Mucosa of rectum (tissue), 2 donors: ENCODE data around the gene AP5S1.

Source experiments
- H3K27ac ChIP-seq, 2 donors: one replicate each; pipeline ENCODE4 v1.7.0; 2013; ENCODE audit warnings: inconsistent platforms in 2 of 2, low read depth in 2 of 2, low read length in 2 of 2
- H3K27me3 ChIP-seq, 2 donors: one replicate each; pipeline ENCODE4 v1.7.0; 2013; ENCODE audit warnings: low read length in 2 of 2; ENCODE audit not compliant: control insufficient read depth in 2 of 2, insufficient read depth in 2 of 2
- H3K36me3 ChIP-seq, 2 donors: one replicate each; pipeline ENCODE4 v1.7.0; 2013; ENCODE audit warnings: low read length in 2 of 2; ENCODE audit not compliant: control insufficient read depth in 2 of 2, insufficient read depth in 2 of 2
- H3K4me1 ChIP-seq, 2 donors: one replicate each; pipeline ENCODE4 v1.7.0; 2013; ENCODE audit warnings: low read length in 2 of 2, mild to moderate bottlenecking in 1 of 2; ENCODE audit not compliant: control insufficient read depth in 2 of 2, insufficient read depth in 2 of 2
- H3K4me3 ChIP-seq, 2 donors: one replicate each; pipeline ENCODE4 v1.7.0; 2013; ENCODE audit warnings: low read length in 2 of 2
- H3K9ac ChIP-seq, 2 donors: one replicate each; pipeline ENCODE4 v1.7.0; 2013; ENCODE audit warnings: low read length in 2 of 2, low read depth in 1 of 2, mild to moderate bottlenecking in 1 of 2
- H3K9me3 ChIP-seq, 2 donors: one replicate each; pipeline ENCODE4 v1.7.0; 2013; ENCODE audit warnings: low read length in 2 of 2; ENCODE audit not compliant: control insufficient read depth in 2 of 2
- donor health status: healthy.
- donor health status: Normal muscosa, but diverticular disease.

Gene AP5S1

GRCh38 chr20:3783068-3783489 lies 37.3 kb upstream of the AP5S1 start:
- H3K27ac ChIP-seq: no peak overlapping the region
- no peaks in the 10 kb centered on the region for H3K9me3 ChIP-seq
- H3K4me1 ChIP-seq: peaks cover 22 to 36% of the 10 kb centered on the region in 2 donors
- H3K36me3 ChIP-seq: peaks cover 5% of the 10 kb centered on the region in 2 donors
- H3K27me3 ChIP-seq: peaks cover 10 to 12% of the 10 kb centered on the region in 2 donors
- no peak overlapping the region for H3K4me3 ChIP-seq
- H3K9ac ChIP-seq: no peak overlapping the region

DNA sequence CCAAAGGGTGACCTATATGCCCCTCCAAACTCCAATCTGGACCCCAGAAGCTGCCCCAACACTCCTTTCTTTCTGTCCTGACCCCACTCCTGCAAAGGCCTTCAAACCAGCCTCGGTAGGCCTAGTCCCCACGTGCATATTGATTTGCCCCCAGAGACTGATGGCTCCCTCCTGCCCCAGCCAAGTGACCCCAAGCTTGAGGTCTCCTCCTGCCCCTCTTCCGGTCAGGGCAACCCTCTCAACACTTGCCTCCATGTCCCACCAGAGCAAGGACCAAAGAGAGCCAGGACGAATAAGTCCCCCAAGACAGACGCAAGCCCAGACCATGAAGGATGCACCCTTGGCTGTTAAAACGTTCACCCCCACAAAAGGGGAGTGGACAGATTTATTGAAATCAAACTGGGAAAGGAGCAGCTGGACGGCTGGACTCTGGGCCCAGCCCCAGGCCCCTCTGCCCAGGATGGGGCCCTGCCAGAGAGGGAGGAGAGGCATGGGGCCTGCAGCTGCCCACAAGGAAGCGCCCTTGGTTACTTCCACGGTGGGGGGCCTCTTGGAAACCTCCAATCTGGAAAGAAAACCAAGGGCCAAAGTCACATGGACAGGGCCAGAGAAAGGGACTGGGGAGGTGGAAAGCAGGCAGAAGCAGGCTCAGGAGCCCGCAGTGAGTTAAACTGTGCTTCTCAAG lies 36.7 kb upstream of the AP5S1 start:
- no peaks in the 10 kb centered on the region for H3K9me3 ChIP-seq

GRCh38 chr20:3784216-3784853 lies 36.0 kb upstream of the AP5S1 start:
- Histone ChIP-seq H3K4me1 (peaks cover 21 to 39% of the 10 kb centered on the region in 2 donors), H3K27ac (no peak overlapping the region), H3K36me3 (peaks cover 5% of the 10 kb centered on the region in 2 donors), H3K4me3 (peak overlapping the region in 1 of 2 donors; percentile 22), H3K27me3 (peaks cover 0 to 4% of the 10 kb centered on the region in 2 donors), H3K9me3 (no peaks in the 10 kb centered on the region), H3K9ac (no peak overlapping the region)

More for the DNA sequence above, 36.7 kb upstream of the AP5S1 start:
- Histone ChIP-seq H3K36me3 (peaks cover 5% of the 10 kb centered on the region in 2 donors), H3K27me3 (peaks cover 5 to 9% of the 10 kb centered on the region in 2 donors), H3K4me3 (no peak overlapping the region), H3K27ac (no peak overlapping the region), H3K4me1 (peaks cover 17 to 34% of the 10 kb centered on the region in 2 donors), H3K9ac (no peak overlapping the region)

GRCh38 chr20:3784863-3785239 lies 35.5 kb upstream of the AP5S1 start:
- Histone ChIP-seq H3K4me1 (peaks cover 21 to 39% of the 10 kb centered on the region in 2 donors), H3K4me3 (peak overlapping the region; percentile 22 to 85), H3K9ac (no peak overlapping the region), H3K27ac (no peak overlapping the region), H3K9me3 (no peaks in the 10 kb centered on the region), H3K27me3 (no peaks in the 10 kb centered on the region), H3K36me3 (peaks cover 5% of the 10 kb centered on the region in 2 donors)

- peak overlapping the region; percentile 57 to 76 for H3K27ac ChIP-seq
- H3K36me3 ChIP-seq: peaks cover 5% of the 10 kb centered on the region in 2 donors
- H3K9me3 ChIP-seq: no peaks in the 10 kb centered on the region
- H3K9ac ChIP-seq: peak overlapping the region; percentile 38 to 77
- no peaks in the 10 kb centered on the region for H3K27me3 ChIP-seq
- H3K4me1 ChIP-seq: peaks cover 21 to 39% of the 10 kb centered on the region in 2 donors
- peak overlapping the region; percentile 85 to 87 for H3K4me3 ChIP-seq
These were observed 34.9 kb upstream of the AP5S1 start for GRCh38 chr20:3785240-3786125.

- Histone ChIP-seq H3K4me3 (peak overlapping the region; percentile 85 to 87), H3K9me3 (no peaks in the 10 kb centered on the region), H3K9ac (peak overlapping the region; percentile 27 to 77), H3K36me3 (peaks cover 5% of the 10 kb centered on the region in 2 donors), H3K27ac (peak overlapping the region; percentile 57 to 76), H3K27me3 (no peaks in the 10 kb centered on the region), H3K4me1 (peaks cover 18 to 33% of the 10 kb centered on the region in 2 donors)
These were observed 34.2 kb upstream of the AP5S1 start for GRCh38 chr20:3786126-3786484.

GRCh38 chr20:3786665-3787323 lies 33.6 kb upstream of the AP5S1 start, which contains the start of gene CENPB:
Gene CENPB, minus strand, starts transcription at chr20:3786740. Its CDS starts 257 bp downstream, at chr20:3786483.
- H3K9me3 ChIP-seq: no peaks in the 10 kb centered on the region
- peak within 1 kb of the TSS; percentile 85 to 87 for H3K4me3 ChIP-seq
- peak within 1 kb of the TSS; percentile 57 to 76 for H3K27ac ChIP-seq
- no peaks in the 10 kb centered on the region for H3K27me3 ChIP-seq
- H3K36me3 ChIP-seq: peaks cover 5% of the 10 kb centered on the region in 2 donors
- H3K4me1 ChIP-seq: peaks cover 16 to 30% of the 10 kb centered on the region in 2 donors
- peak within 1 kb of the TSS; percentile 27 to 77 for H3K9ac ChIP-seq

- H3K27me3 ChIP-seq: no peaks in the 10 kb centered on the region
- no peak overlapping the region for H3K27ac ChIP-seq
- H3K4me3 ChIP-seq: peak overlapping the region; percentile 33 to 71
- peaks cover 5% of the 10 kb centered on the region in 2 donors for H3K36me3 ChIP-seq
- no peaks in the 10 kb centered on the region for H3K9me3 ChIP-seq
- peak overlapping the region in 1 of 2 donors; percentile 19 for H3K9ac ChIP-seq
- peaks cover 16 to 30% of the 10 kb centered on the region in 2 donors for H3K4me1 ChIP-seq
These were observed 32.9 kb upstream of the AP5S1 start for GRCh38 chr20:3787324-3788014.

- Histone ChIP-seq H3K4me3 (no peak overlapping the region), H3K27me3 (no peaks in the 10 kb centered on the region), H3K27ac (no peak overlapping the region)
These were observed 31.6 kb upstream of the AP5S1 start for GRCh38 chr20:3788685-3789155.

More at GRCh38 chr20:3788685-3789155, 31.6 kb upstream of the AP5S1 start:
- Histone ChIP-seq H3K9me3 (no peaks in the 10 kb centered on the region), H3K4me1 (peaks cover 16 to 30% of the 10 kb centered on the region in 2 donors), H3K9ac (no peak overlapping the region), H3K36me3 (peaks cover 5% of the 10 kb centered on the region in 2 donors)
